ENCODE data around the gene FBXL13.
"Not testable (repeated sequence)": the region's sequence is repeated elsewhere in the genome, so short reads cannot be mapped to it uniquely, and the experiment has no call there.

Gene FBXL13

DNA sequence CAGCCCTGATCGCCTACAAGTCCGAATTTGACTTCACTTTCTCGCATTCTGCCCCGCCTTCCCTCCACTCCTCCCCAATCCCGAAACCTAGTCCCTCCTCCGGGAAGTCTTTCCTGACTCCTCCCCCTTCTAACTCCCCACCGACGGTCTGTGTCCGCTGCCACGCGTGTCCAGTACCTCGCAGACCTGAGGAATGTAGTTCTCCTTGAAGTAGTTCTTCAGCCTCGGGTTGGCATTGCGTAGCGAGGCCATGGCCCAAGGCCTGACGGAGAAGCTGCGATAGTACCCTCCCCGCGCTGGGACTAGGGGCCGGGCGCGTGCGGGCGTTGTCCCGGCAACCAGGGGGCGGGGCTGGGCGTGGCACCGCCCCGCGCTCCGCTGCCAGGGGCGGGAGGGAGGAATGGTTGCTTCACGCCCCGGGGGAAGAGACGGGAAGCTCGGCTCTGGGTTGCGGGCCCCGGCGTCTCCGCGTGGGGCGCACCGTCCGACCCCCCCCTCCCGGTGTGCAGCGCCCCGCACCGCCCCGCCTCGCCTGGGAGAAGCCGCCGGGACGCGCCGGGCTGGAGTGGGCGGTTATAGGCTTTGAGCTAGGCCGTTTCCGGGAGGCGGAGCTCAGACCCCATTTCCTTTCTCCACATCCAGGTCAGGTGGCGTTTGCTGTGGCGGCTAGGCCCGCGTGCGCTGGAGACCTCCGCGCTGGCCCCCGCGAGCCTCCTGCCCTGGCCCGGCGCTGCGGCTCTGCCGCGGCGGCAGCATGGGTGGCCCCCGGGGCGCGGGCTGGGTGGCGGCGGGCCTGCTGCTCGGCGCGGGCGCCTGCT, at the start of gene FBXL13, which contains the start of gene ARMC10:
Gene FBXL13 (minus strand): TSS at position 278 of the 818 bp plus-strand sequence.
Gene ARMC10 (plus strand): TSS at position 622 of the 818 bp plus-strand sequence. CDS start 133 bp downstream, at position 755.
- peak; percentile 94 to 95 for DNase-seq

DNA sequence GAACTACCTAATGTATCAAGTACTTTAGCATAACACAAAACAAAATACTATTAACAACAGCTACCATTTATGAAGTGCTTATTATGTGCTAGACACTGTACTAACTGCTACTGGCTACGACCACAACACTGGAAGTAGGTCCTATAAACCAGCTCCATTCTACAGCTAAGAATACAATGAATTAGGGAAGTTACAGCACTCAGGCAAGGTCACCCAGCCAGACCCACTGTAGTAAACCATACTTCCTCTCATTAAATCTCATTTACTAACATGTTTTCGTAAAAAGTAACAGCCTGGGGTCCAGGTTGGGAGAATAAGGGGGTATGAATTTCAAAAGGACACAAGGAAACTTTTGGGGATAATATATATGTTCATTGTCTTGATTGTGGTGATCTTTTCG, 48.9 kb upstream of the FBXL13 start:
- no peak for DNase-seq

DNA sequence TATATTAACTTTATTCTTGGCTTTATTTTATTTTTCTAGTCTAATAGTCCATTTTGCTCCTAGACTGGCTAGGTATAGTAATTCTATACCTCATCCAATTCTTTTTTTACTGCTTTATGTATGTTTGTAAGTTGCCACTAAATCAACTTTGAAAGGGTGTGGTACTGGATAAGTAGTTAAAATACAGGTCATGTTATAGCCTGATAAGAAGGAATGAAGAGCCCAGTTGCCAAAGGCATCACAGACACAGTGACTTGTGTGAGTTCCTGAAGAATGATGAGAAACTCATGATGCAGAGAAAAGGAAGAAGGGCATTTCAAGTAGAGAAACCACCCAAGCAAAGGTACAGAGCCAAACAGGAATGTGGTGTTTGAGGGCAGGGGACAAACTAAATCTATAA, 47.0 kb upstream of the FBXL13 start:
- DNase-seq = no peak

DNA sequence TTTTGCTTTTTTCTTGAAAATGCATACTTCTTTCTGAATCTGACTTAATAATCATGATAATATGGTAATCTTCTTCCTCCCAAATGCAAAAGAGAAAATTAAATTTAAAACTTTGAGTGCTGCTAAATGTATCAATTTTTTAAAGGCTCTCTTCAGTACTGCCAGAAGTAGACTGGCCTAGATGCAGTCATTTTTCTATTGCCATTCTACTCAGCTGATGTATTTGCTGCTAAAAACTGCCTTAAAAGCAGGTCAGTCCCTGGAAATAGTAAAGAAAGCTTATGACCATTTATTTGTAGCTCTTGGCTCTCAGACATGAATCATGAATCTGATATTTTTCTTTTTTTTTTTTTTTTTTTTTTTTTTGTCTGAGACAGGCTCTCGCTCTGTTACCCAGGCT, 45.8 kb upstream of the FBXL13 start:
- no peak for DNase-seq

DNA sequence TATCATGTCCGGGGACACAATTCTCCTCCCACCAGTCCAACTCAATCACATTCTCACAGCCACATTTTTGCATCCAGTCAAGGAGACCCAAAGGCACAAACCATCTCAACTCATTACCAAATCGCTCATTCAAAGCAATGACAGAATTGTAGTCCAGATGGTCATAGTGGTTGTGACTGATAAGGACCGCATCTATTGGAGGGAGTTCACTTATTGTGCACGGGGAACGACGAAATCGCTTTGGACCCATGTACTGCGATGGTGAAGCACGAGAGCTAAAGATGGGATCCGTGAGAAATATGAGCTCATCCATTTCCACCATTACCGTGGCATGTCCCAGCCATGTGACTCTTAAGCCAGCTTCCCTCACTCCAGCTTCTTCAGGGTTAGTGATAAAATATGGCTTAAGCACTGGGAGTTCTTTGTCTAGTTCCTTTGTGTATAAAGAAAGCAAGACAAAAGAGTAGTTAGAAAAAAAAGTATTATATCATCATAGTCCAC, 45.2 kb upstream of the FBXL13 start:
- no peak for DNase-seq

DNA sequence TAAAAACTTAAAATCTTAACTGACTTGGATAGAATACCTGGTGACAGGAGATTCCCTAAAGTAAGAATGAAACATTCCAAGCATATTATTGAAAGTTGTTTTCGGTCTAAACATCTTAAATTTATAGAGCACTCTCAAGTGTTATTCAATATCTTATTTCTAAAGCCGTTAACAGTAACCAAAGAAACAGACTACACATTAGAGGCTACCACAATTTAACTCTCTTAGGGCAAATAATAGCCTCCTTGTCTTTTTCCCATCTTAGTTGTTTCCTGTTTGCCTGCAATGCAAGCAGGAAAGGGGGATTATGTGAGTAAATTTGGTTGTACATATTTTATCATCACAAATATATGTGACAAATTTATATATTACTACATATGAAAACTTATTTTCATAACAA, 42.9 kb upstream of the FBXL13 start:
- DNase-seq = no peak

DNA sequence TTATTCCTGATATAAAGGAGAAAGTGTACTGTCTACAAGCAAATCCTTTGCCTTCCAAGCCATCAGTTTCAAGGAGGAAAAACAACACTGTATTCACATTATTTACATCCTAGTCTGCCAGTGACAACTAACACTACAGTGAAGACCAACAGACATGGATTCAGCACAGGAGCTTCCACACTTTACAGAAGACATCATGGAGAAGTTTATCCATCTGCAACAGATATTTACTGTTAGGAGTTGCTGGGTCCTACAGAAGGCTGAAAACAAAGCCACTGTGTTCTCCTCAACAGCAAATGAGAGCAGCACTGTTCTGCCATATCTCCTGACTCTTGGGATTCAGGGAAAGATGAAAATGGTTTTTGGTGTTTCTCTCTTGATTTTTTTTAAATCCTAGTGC, 42.4 kb upstream of the FBXL13 start:
- no peak for DNase-seq

DNA sequence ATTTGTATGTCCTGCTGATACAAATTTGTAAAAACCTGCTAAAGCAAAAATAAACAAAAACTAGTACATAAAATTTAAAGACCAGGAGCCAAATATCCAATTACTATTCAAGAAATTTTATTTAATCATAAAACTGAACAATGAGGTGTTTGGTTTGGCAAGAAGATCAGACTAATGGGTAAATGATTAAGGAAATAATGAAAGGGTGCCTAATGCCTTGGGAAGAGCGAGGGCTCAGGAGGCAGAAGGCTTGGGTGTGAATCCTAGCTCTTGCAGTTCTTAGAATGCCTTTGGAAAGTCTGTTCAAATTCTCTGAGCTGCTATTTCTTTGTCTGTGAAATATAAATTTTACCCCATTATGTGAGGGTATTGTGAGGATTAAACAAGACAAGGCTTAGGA, 41.9 kb upstream of the FBXL13 start:
- no peak for DNase-seq

DNA sequence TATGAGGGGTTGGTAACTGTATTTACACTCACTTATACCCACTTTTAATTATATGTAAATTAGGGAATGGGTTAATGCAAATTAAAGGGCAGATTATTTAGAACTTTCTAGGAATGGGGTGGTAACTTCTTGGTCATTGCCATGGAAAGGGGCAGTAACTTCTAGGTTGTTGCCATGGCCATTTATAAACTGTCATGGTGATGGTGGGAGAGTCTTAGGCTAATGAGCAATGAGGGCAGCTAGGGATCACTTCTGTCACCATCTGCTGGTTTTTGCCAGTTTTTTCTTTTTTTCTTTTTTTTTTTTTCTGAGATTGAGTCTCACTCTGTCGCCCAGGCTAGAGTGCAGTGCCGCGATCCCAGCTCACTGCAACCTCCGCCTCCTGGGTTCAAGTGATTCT, 41.2 kb upstream of the FBXL13 start:
- DNase-seq = no peak

DNA sequence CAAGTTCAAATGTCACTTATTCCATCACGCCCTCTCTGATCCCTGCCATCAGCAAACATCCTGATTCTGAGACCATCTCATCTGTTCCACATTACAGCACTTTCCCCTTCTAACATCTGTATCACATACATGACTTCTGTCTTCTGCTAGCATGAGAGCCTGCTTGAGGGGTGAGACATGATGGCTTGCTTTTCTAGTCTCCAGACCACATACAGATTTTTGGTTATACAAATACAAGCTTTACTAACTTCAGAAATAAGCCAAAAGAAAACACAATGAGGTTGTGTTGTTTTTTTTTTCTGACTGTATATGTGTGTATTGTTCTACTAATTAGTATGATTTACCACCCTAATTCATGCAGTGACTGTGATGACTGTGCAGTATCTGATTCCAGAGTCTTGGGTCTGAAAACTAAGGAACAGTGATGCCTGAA, 40.0 kb upstream of the FBXL13 start:
- DNase-seq = no peak

DNA sequence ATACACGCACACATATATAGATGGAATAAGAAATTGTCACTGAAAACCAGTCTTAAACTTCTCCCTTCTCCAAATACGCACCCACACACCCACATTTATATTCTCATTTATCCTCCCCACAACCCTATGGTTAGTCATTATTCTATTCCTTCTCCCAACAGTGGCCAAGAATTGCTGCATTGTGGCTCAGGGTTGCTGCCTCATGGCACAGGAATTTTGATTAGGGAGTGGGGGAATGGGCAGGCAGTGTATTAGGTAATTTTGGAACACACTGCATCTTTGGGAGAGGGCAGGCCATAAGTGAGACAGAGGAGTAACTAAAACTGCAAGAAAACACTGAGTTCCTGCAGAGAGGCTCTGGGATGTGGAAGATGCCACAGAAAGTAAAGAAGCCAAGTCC, 38.6 kb upstream of the FBXL13 start:
- DNase-seq = no peak

DNA sequence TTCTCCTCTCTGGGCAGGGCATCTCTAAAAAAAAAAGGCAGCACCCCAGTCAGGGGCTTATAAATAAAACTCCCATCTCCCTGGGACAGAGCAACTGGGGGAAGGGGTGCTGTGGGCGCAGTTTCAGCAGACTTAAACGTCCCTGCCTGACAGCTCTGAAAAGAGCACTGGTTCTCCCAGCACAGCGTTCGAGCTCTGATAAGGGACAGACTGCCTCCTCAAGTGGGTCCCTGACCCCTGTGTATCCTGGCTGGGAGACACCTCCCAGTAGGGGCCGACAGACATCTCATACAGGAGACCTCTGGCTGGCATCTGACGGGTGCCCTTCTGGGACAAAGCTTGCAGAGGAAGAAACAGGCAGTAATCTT, 32.1 kb upstream of the FBXL13 start:
- not testable (repeated sequence) for DNase-seq

DNA sequence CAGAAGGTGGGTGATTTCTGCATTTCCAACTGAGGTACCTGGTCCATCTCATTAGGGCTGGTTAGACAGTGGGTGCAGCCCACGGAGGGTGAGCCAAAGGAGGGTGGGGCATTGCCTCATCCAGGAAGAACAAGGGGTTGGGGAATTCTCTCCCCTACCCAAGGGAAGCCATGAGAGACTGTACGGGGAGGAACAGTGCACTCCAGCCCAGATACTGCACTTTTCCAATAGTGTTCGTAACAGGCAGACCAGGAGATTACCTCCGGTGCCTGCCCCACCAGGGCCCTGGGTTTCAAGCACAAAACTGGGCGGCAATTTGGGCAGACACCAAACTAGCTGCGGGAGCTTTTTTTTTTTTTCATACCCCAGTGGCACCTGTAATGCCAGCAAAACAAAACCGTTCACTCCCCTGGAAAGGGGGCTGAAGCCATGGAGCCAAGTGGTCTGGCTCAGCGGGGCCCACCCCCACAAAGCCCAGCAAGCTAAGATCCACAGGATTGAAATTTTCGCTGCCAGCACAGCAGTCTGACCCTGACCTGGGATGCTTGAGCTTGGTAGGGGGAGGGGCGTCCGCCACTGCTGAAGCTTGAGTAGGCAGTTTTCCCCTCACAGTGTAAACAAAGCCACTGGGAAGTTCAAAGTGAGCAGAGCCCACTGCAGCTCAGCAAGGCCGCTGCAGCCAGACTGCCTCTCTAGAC, 31.6 kb upstream of the FBXL13 start:
- no peak for DNase-seq

DNA sequence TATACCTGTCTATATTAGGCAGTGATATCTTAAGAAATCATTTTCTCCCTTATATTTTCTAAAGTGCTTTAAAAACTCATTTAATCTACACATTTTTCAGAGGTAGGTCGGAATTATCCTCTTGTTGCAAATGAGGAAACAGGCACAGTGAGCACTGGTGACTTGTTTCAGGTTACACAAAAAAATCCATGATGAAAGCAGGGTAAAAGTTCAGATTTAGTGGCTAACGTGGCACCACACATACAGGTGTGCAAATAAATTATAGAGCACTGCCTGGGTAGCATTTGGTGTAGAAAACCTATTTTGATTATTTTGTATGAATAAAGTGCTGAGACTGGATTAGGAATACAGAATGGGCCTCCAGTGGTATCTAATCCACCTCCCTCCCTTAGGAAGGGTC, 26.9 kb upstream of the FBXL13 start:
- DNase-seq = no peak

DNA sequence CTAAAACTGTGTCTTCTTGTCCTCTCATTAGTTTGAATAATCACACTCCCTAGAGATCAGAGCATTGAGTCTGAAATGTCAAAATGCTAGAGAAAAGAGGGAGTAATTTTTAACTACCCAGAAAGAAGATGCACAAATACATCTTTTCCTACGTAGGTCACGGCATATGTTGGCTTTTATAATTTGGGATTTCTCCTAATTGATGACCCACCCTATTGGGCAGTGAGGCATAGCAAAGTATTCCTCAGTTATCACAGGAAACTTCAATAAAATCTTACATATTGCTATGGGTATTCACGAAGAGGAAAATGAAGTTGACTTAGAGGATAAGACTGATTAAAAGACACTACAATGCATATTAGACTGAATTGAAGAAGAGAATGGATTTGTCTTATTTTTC, 25.8 kb upstream of the FBXL13 start:
- DNase-seq = no peak

DNA sequence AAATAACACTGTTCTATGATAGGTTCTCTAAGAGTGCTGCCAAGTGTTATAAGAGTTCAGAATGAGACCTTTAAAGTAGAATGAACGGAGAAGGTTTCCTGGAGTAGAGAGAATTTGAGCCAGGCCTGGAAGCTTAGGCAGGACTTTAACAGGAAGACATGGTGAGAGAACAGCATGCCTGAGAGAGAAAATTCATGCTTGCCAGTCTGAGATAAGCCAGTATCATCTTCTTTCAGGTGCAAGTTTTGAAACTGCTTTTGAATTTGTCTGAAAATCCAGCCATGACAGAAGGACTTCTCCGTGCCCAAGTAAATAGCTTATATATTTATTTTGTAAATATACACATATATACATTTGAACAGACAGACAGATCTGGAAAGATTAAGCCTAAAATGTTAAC, 22.4 kb upstream of the FBXL13 start:
- DNase-seq = no peak

DNA sequence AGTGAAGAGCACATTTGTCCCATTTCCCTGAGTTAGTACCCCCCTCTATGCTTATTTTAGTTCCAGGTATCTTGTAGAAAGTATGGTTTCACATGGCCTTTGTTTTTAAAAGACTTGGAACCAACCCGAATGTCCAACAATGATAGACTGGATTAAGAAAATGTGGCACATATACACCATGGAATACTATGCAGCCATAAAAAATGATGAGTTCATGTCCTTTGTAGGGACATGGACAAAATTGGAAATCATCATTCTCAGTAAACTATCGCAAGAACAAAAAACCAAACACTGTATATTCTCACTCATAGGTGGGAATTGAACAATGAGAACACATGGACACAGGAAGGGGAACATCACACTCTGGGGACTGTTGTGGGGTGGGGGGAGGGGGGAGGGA, 21.0 kb upstream of the FBXL13 start:
- DNase-seq = not testable (repeated sequence)

DNA sequence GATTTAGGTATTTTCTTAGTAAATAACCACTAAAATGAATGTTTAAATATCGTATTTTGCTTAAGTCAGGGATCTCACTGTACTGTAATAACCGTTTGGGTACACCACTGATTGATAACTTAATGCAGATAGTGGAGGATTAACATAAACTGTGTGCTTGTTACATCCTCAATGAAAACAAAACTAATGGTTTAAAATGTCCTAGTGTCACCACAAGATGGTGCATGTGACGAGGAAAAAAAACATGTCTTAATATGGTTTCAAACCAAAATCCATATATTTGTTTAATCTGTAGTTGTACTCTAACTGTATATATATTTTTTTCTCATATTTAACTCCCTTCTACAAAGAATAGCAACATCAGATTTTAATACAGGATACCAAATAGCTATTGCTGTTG, 19.5 kb upstream of the FBXL13 start:
- DNase-seq = no peak

DNA sequence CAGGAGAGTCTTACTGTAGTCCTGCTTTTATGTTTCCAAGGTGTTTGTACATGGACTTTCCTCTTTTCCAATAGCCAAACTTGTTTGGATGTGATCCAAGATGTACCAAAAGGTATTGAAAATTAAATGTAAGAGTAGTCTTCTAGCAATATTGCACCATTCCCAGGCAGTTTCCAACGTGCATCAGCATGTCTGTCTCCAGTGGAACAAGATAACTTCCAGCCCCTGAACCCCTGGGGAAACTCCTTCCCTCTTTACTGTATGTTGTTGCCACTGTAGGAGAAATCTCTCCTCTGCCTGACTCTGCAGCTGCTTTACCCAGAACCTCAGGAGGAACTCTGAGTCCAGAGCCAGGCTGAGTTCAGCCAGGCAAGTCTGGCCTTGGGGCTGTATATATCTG, 18.8 kb upstream of the FBXL13 start:
- no peak for DNase-seq

DNA sequence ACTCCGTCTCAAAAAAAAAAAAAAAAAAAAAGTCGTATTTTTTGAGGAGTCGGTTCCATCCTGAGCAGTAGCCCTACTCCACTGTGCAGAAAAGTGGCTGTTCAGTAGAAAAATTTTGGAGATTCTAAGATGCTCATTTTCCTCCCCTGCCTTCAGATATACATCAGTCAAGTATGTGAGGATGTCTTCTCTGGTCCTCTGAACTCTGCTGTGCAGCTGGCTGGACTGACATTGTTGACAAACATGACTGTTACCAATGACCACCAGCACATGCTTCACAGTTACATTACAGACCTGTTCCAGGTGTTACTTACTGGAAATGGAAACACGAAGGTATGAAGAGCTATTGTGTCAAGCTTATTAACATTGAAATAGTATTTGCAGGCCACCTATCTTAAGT, 17.7 kb upstream of the FBXL13 start:
- not testable (repeated sequence) for DNase-seq

DNA sequence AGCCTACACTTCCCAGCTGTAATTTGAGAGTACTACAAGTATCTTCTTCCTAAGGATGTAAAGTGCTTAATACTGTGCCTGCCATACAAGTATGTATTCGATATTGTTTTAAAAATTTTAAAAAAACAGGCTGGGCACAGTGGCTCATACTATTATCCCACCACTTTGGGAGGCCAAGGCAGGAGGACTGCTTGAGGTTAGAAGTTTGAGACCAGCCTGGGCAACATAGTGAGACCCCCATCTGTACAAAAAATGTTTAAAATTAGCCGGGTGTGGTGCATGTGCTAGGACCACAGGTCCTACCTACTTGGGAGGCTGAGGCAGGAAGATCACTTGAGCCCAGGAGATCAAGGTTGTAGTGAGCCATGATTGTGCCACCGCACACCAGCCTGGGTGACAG, 8.6 kb upstream of the FBXL13 start:
- no peak for DNase-seq

DNA sequence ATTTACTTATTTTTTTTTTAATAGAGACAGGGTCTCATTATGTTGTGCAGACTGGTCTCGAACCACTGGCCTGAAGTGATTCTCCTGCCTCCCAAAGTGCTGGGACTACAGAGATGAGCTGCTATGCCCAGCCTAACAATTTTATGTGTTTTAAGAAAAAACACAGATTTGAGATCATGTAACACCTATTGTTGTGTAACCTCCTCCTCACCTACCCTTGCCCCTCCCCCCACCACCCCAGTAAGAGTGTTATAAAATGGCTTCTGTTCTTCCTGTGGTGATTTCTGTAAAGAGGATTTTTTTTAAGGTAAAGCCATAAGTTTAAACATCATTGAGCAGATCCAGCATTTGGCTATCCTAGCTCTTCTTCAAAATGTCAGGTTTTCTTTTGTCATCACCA, 7.9 kb upstream of the FBXL13 start:
- DNase-seq = no peak

DNA sequence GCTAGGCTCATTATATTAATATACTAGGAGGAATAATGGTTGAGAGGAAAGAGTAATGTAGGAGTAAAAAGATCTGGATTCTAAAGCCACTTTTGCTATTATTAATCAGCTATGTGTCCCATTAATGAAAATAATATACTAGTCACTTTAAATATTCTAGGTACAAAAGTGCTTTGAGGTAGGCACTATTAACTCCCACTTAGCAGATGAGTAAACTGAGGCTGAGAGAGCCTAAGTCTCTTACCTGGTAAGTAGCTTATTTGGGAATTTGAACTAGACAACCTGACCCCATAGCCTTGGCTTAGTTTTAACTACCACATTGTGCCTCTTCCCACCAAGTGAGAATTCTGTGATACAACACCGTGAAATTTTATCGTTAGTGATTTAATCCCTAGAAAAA, 6.3 kb upstream of the FBXL13 start:
- DNase-seq = no peak

DNA sequence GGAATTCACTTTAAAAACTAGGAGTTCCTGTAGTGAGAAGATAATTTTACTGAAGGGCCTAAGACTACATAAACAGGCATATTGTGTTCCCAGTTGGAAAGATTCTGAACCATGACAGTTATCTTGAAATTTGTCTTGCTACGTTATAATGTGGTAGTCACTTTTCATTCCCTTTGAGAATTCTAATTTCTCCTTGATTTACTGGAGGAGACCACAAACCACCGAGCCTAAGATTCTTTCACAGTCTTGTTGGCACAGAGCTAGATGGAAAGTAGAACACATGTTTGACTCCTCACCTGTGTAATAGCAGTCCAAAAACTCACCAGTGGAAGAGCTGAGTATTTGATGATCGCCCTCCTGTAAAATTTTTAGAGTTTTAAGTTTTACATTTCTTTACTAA, 5.2 kb upstream of the FBXL13 start:
- DNase-seq = no peak
